H1 (cell line): ENCODE measurements around the gene SLC6A6. TPM values are rescaled to one million over a fixed set of nuclear protein-coding genes. Genes with fewer than 3 reads are reported as not detected.

Experiments used
- CTCF ChIA-PET: fragments of 300-600 bp; sonication (Branson Sonifier 250); formaldehyde crosslinking; loops from one replicate; lab custom pipeline; 2021; ENCODE audit not compliant: partially characterized antibody; lab: Charles Lee
- POLR2A ChIA-PET: fragments of 300-600 bp; sonication (Branson Sonifier 250); formaldehyde crosslinking; loops from one replicate; lab custom pipeline; 2021; ENCODE audit warnings: inconsistent platforms; ENCODE audit not compliant: partially characterized antibody; lab: Charles Lee
- DNase-seq, 2 experiments: peaks; one replicate each; pipeline versions ENCODE4 v3.0.0 to v3.0.0-alpha.2; 2010 to 2022; ENCODE audit warnings: low spot score in 2 of 2, low read depth in 1 of 2, mixed read lengths in 1 of 2
- FAIRE-seq: peaks from 2 replicates; lab custom pipeline; 2011; peaks lifted over from hg19 to GRCh38; lab: Jason Lieb, UNC
- H2AFZ ChIP-seq: 2 replicates; pipeline ENCODE4 v1.8.1; 2012; ENCODE audit warnings: low read length, inconsistent platforms
- H2AK5ac ChIP-seq: 2 replicates; pipeline ENCODE4 v1.6.1; 2013; ENCODE audit warnings: low read depth, low read length
- H2BK120ac ChIP-seq: replicated peaks from 2 replicates; pipeline ENCODE3; 2013; ENCODE audit warnings: low read depth, low read length, inconsistent platforms
- H2BK12ac ChIP-seq: 2 replicates; pipeline ENCODE4 v1.6.1; 2013; ENCODE audit warnings: low read depth, low read length
- H2BK15ac ChIP-seq: 2 replicates; pipeline ENCODE4 v1.6.1; 2013; ENCODE audit warnings: low read length
- H2BK20ac ChIP-seq: 2 replicates; pipeline ENCODE4 v1.6.1; 2013; ENCODE audit warnings: low read length
- H2BK5ac ChIP-seq: 2 replicates; pipeline ENCODE4 v1.6.1; 2013; ENCODE audit warnings: low read depth, low read length
- H3K14ac ChIP-seq: 2 replicates; pipeline ENCODE4 v1.6.1; 2013; ENCODE audit warnings: inconsistent platforms; ENCODE audit not compliant: insufficient read length
- H3K18ac ChIP-seq: 2 replicates; pipeline ENCODE4 v1.6.1; 2013; ENCODE audit warnings: low read length; ENCODE audit errors: extremely low read depth
- H3K23ac ChIP-seq: 2 replicates; pipeline ENCODE4 v1.6.1; 2013; ENCODE audit warnings: inconsistent platforms; ENCODE audit not compliant: insufficient read length
- H3K23me2 ChIP-seq: 2 replicates; pipeline ENCODE4 v1.6.1; 2013; ENCODE audit warnings: low read depth, low read length
- H3K27ac ChIP-seq: 2 replicates; pipeline ENCODE4 v1.6.1; 2011; ENCODE audit warnings: low read depth, low read length, inconsistent platforms
- H3K27me3 ChIP-seq, 4 experiments: replicated peaks in 1 of 4; 1 replicate in 1 of 4; 2 replicates in 3 of 4; pipeline versions ENCODE4 v1.6.1 to v1.8.1; 2011 to 2013; ENCODE audit warnings: low read length in 3 of 4, mild to moderate bottlenecking in 3 of 4, inconsistent platforms in 2 of 4, mixed read lengths in 2 of 4, moderate library complexity in 1 of 4; ENCODE audit not compliant: control insufficient read depth in 3 of 4, insufficient read depth in 3 of 4; ENCODE audit errors: extremely low read depth in 1 of 4
- H3K36me3 ChIP-seq, 4 experiments: 2 replicates each; pipeline versions ENCODE4 v1.6.1 to v1.8.1; 2011 to 2013; ENCODE audit warnings: mild to moderate bottlenecking in 4 of 4, low read length in 3 of 4, moderate library complexity in 2 of 4, control low read depth in 1 of 4, inconsistent platforms in 1 of 4; ENCODE audit not compliant: insufficient read depth in 4 of 4, control insufficient read depth in 2 of 4
- H3K4ac ChIP-seq: replicated peaks from 2 replicates; pipeline ENCODE3; 2013; ENCODE audit warnings: low read length, low read depth, mixed read lengths, inconsistent platforms; ENCODE audit not compliant: insufficient read length
- H3K4me1 ChIP-seq, 4 experiments: replicated peaks in 1 of 4; 1 replicate in 1 of 4; 2 replicates in 3 of 4; pipeline versions ENCODE4 v1.6.1 to v1.8.1; 2011 to 2013; ENCODE audit warnings: low read length in 3 of 4, inconsistent platforms in 2 of 4, mixed read lengths in 1 of 4; ENCODE audit not compliant: insufficient read depth in 4 of 4, control insufficient read depth in 3 of 4
- H3K4me2 ChIP-seq, 2 experiments: 2 replicates each; pipeline versions ENCODE4 v1.6.1 to v1.8.1; 2011 to 2013; ENCODE audit warnings: low read depth in 2 of 2, low read length in 2 of 2, control low read depth in 1 of 2, inconsistent platforms in 1 of 2, mild to moderate bottlenecking in 1 of 2; ENCODE audit not compliant: insufficient read depth in 1 of 2
- H3K4me3 ChIP-seq, 4 experiments: fragments of 200-600, 300-600 bp in 1 of 4; sonication (generic), shearing (Covaris generic), sonication (Bioruptor Twin) in 1 of 4; 2 replicates each; pipeline versions ENCODE4 v1.5.1 to v1.8.1; 2011 to 2016; ENCODE audit warnings: low read length in 4 of 4, low read depth in 3 of 4, control low read depth in 2 of 4, inconsistent platforms in 2 of 4, mild to moderate bottlenecking in 2 of 4, mixed read lengths in 1 of 4, moderate library complexity in 1 of 4; ENCODE audit not compliant: insufficient read depth in 2 of 4; ENCODE audit errors: extremely low read depth in 1 of 4
- H3K56ac ChIP-seq: replicated peaks from 2 replicates; pipeline ENCODE3; 2013; ENCODE audit warnings: low read depth, mild to moderate bottlenecking, mixed read lengths, low read length, inconsistent platforms; ENCODE audit not compliant: insufficient read length
- H3K79me1 ChIP-seq: 2 replicates; pipeline ENCODE4 v1.6.1; 2013; ENCODE audit warnings: low read depth, low read length, control low read depth
- H3K79me2 ChIP-seq, 2 experiments: 2 replicates each; pipeline versions ENCODE4 v1.6.1 to v1.8.1; 2012 to 2013; ENCODE audit warnings: low read length in 2 of 2, mild to moderate bottlenecking in 2 of 2, inconsistent platforms in 1 of 2; ENCODE audit not compliant: insufficient read depth in 2 of 2, control insufficient read depth in 1 of 2
- H3K9ac ChIP-seq, 4 experiments: replicated peaks in 1 of 4; 1 replicate in 1 of 4; 2 replicates in 3 of 4; pipeline versions ENCODE4 v1.6.1 to v1.8.1; 2011 to 2013; ENCODE audit warnings: low read depth in 3 of 4, low read length in 3 of 4, control low read depth in 2 of 4, mild to moderate bottlenecking in 2 of 4, moderate library complexity in 2 of 4, inconsistent platforms in 1 of 4; ENCODE audit errors: extremely low read depth in 1 of 4
- H3K9me3 ChIP-seq, 2 experiments: 2 replicates each; pipeline versions ENCODE4 v1.6.1 to v1.8.1; 2012 to 2013; ENCODE audit warnings: mild to moderate bottlenecking in 2 of 2, moderate library complexity in 2 of 2, control low read depth in 1 of 2, inconsistent platforms in 1 of 2, low read depth in 1 of 2, low read length in 1 of 2, mixed read lengths in 1 of 2; ENCODE audit not compliant: insufficient read depth in 2 of 2
- H4K20me1 ChIP-seq, 2 experiments: replicated peaks in 1 of 2; 2 replicates each; pipeline versions ENCODE3 to v1.8.1; 2011 to 2013; ENCODE audit warnings: inconsistent platforms in 2 of 2, low read length in 2 of 2, mild to moderate bottlenecking in 1 of 2; ENCODE audit not compliant: insufficient read depth in 2 of 2, control insufficient read depth in 1 of 2
- H4K5ac ChIP-seq: 2 replicates; pipeline ENCODE4 v1.6.1; 2013; ENCODE audit warnings: low read length, low read depth, mixed read lengths, inconsistent platforms; ENCODE audit not compliant: insufficient read length
- H4K8ac ChIP-seq: 2 replicates; pipeline ENCODE4 v1.8.0; 2013; ENCODE audit warnings: mild to moderate bottlenecking, moderate library complexity, low read length, inconsistent platforms; ENCODE audit not compliant: insufficient read depth; ENCODE audit errors: extremely low read depth
- H4K91ac ChIP-seq: replicated peaks from 2 replicates; pipeline ENCODE3; 2013; ENCODE audit warnings: low read length, mixed read lengths, inconsistent platforms; ENCODE audit not compliant: insufficient read length
- MAX ChIP-seq: IDR thresholded peaks from 2 replicates; pipeline ENCODE4 v1.6.1; 2012; ENCODE audit warnings: inconsistent platforms
- RAD21 ChIP-seq, 2 experiments: IDR thresholded peaks in 1 of 2; conservative IDR thresholded peaks in 1 of 2; 2 replicates each; pipeline ENCODE4 v1.6.1; 2011; ENCODE audit warnings: low read depth in 2 of 2, low read length in 2 of 2, improper control_type of control experiment in 1 of 2, inconsistent platforms in 1 of 2, mild to moderate bottlenecking in 1 of 2, moderate library complexity in 1 of 2
- SIN3A ChIP-seq, 2 experiments: IDR thresholded peaks in 1 of 2; conservative IDR thresholded peaks in 1 of 2; 2 replicates each; pipeline ENCODE4 v1.6.1; 2011 to 2012; ENCODE audit warnings: low read length in 2 of 2, improper control_type of control experiment in 1 of 2, low read depth in 1 of 2, mild to moderate bottlenecking in 1 of 2
- WGBS, 2 experiments: shearing (Covaris generic) in 1 of 2; methylation state at CpG; one replicate each; pipeline versions ENCODE4 v1.1.6 to v1.1.7; 2013 to 2015; ENCODE audit warnings: low lambda C conversion rate in 2 of 2, mixed read lengths in 2 of 2, inconsistent platforms in 1 of 2, low coverage in 1 of 2, missing lambda C conversion rate in 1 of 2; ENCODE audit not compliant: insufficient replicate concordance in 2 of 2, insufficient coverage in 1 of 2, insufficient read length in 1 of 2; ENCODE audit errors: extremely low coverage in 1 of 2, missing lambda C conversion rate in 1 of 2; 5-methylcytosine and 5-hydroxymethylcytosine counted together
- polyA plus RNA-seq, 7 experiments: library from polyadenylated mRNA; depleted of rRNA in 3 of 7; stranded (reverse) in 5 of 7; unstranded in 2 of 7; fragments of >200 nt in 5 of 7; fragments of 200-250 nt in 2 of 7; gene quantifications; 1 replicate in 5 of 7; 2 replicates in 1 of 7; 4 replicates in 1 of 7; pipeline versions ENCODE4 v1.2.1 to v1.2.3, GENCODE V29; 2011 to 2013; ENCODE audit warnings: missing spikeins in 2 of 7, mixed read lengths in 2 of 7
- total RNA-seq: library from RNA; stranded (reverse); fragmentation: NEBNext Ultra II Directional; extraction: Animal tissue kit (Norgen Biotek cat#: 25700); gene quantifications from 2 replicates; pipeline ENCODE4 v1.2.1, GENCODE V29; 2021

SLC6A6 gene
- total and polyA plus RNA-seq, 2 of the 8 experiments (the other 6 are each of a cell fraction or from before 2014, with no cell fraction given): 66.2 to 144 TPM

GRCh38 chr3:14507305-14507741 lies 104.9 kb downstream of the SLC6A6 start:
- Histone ChIP-seq H2BK15ac (no peak overlapping the region), H3K27ac (no peak overlapping the region), H3K14ac (no peak overlapping the region), H4K8ac (no peak overlapping the region), H2BK120ac (no peak overlapping the region), H3K4ac (no peak overlapping the region), H3K23me2 (no peaks in the 10 kb centered on the region)
- POLR2A ChIA-PET: interaction anchor here (0.6 kb wide), 1 partner anchor 643 kb away, joined by 3 read pairs; no protein-coding TSS in a partner anchor
- TF ChIP-seq MAX: no peak
- TF ChIP-seq RAD21 (IDR thresholded peaks at IDR 0.05 in 1 of 2, conservative IDR thresholded peaks at IDR 0.05 in 1 of 2; ENCODE audit: low read depth in 2 of 2, low read length in 2 of 2): 0 out of 4 replicates have a peak, but pooled peaks of 1 of the 2 experiments have one; percentile 5
- TF ChIP-seq SIN3A (conservative IDR thresholded peaks at IDR 0.05 in 1 of 2, IDR thresholded peaks at IDR 0.05 in 1 of 2; ENCODE audit: low read depth in 1 of 2, low read length in 2 of 2): no peak
- TF ChIP-seq, all 59 proteins: peak for 1
- Histone ChIP-seq H4K91ac (no peak overlapping the region), H2BK5ac (no peak overlapping the region), H3K27me3 (no peaks in the 10 kb centered on the region), H2BK12ac (no peak overlapping the region), H4K20me1 (no peaks in the 10 kb centered on the region), H3K79me2 (no peaks in the 10 kb centered on the region), H4K5ac (no peak overlapping the region), H3K56ac (no peak overlapping the region), H3K36me3 (no peaks in the 10 kb centered on the region), H3K9ac (no peak overlapping the region), H3K23ac (no peak overlapping the region), H3K79me1 (no peaks in the 10 kb centered on the region), H3K9me3 (peaks cover 6 to 9% of the 10 kb centered on the region in 2 experiments; a peak in 3 of 4 replicates), H3K4me2 (no peak overlapping the region), H2AK5ac (no peak overlapping the region), H3K4me3 (no peak overlapping the region), H3K4me1 (peaks cover 0 to 6% (median 3%) of the 10 kb centered on the region in 4 experiments; a peak in 4 of 7 replicates), H3K18ac (no peak overlapping the region), H2BK20ac (no peak overlapping the region), H2AFZ (no peak overlapping the region)
- WGBS, 2 experiments: 82% methylated on average over 13 of the region's 13 CpGs; no CpG with 5 or more reads in 1 of the 2 experiments
- FAIRE-seq (no peak), DNase-seq (no peak)
- CTCF ChIA-PET: interaction anchor here (1.0 to 11.6 kb wide), 9 partner anchors 10 to 101 kb away, joined by 3 to 280 read pairs (median 4); no protein-coding TSS in a partner anchor
